ENCODE data around the gene GIPC2.

GIPC2 gene

DNA sequence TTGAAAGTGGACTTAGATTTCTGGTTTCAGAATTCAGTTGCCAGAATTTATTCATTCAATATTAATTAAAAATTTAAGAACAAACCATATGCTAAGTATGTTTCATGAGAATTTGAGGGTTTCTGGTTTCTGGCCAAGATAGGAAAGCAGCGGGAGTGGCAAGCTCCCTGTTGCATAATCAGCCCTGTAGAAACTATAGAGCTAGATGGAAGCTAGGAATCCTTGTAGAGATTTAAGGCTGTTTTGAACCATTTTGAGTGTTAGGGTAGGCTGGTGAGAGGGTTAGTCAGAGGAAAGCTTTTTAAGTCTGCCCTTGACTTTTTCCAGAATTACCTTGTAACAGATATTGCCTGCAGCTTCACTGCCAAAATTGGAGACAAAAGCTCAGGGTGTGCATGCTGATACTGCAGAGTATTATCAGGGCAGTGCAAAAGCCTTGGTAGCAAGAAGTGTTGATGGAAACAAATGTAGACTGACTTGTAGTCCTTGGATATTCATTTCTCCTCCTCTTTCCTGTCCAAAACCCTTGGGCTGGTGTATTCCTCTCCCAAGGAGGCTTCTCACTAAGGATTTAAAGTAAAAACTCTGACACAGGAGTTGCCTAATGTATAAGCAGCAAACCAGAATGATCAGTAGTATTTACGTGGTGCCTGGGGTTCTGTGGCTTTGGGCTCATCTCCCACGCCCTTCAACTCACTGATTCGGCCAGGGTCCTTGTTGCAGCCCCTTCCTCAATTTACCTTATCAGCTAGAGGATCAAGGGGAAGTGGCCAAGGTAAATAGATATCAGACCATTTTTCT lies 12.6 kb upstream of the GIPC2 start:
- Histone ChIP-seq H3K9me3 (no peaks in the 10 kb centered on the region), H3K4me3 (ENCODE audit: low read depth, low read length) (no peak overlapping the region), H3K27me3 (no peaks in the 10 kb centered on the region), H3K4me1 (no peaks in the 10 kb centered on the region), H3K36me3 (no peaks in the 10 kb centered on the region)
- DNase-seq = no peak
- TF ChIP-seq, protein P1, sequence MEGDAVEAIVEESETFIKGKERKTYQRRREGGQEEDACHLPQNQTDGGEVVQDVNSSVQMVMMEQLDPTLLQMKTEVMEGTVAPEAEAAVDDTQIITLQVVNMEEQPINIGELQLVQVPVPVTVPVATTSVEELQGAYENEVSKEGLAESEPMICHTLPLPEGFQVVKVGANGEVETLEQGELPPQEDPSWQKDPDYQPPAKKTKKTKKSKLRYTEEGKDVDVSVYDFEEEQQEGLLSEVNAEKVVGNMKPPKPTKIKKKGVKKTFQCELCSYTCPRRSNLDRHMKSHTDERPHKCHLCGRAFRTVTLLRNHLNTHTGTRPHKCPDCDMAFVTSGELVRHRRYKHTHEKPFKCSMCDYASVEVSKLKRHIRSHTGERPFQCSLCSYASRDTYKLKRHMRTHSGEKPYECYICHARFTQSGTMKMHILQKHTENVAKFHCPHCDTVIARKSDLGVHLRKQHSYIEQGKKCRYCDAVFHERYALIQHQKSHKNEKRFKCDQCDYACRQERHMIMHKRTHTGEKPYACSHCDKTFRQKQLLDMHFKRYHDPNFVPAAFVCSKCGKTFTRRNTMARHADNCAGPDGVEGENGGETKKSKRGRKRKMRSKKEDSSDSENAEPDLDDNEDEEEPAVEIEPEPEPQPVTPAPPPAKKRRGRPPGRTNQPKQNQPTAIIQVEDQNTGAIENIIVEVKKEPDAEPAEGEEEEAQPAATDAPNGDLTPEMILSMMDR (IDR thresholded peaks at IDR 0.05; ENCODE audit: low read depth, low read length) = no peak

DNA sequence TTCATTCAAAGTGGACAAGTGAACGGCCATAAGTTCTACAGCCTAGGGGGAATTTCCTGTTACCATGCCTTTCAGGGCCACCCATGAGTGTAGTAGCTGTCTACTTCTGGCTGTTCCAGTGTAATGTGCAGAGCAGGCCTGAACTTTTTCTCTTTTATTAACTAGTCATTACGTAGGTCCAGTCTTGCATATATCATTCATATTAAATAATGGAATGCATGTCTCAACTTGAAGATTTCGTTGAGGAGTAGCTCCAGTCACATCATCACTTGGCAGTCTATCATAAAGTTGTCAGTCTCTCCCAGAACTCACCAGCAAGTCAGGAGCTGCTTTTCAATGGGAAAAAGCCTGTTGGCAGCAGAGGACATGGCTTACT lies 12.0 kb upstream of the GIPC2 start:
- H3K27me3 ChIP-seq = no peaks in the 10 kb centered on the region
- no peaks in the 10 kb centered on the region for H3K9me3 ChIP-seq
- DNase-seq = no peak
- TF ChIP-seq, protein P1 (IDR thresholded peaks at IDR 0.05; ENCODE audit: low read depth, low read length) = no peak
- no peak overlapping the region for H3K4me3 ChIP-seq (ENCODE audit: low read depth, low read length)
- H3K36me3 ChIP-seq = no peaks in the 10 kb centered on the region
- H3K4me1 ChIP-seq = no peaks in the 10 kb centered on the region

DNA sequence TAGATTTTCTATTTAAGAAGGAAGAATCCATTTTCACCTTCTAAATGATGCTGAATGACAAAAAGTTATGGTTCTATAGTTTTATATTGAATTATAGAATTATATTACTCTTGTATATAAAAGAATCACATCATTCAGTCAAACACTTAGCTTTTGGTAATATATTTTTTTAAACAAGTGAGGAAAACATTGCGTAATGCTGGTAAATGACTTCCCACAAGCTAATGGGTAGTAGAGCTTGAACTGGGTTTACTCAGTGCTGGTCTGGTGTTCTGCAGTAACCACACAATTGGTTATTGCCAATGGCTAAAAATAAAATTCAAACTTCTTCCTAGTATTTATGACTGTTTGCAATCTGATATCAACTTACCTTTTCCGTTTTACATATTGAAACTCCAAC lies 10.6 kb upstream of the GIPC2 start:
- Histone ChIP-seq H3K36me3 (no peaks in the 10 kb centered on the region), H3K27me3 (no peaks in the 10 kb centered on the region), H3K4me3 (ENCODE audit: low read depth, low read length) (no peak overlapping the region), H3K4me1 (no peaks in the 10 kb centered on the region), H3K9me3 (no peaks in the 10 kb centered on the region)
- TF ChIP-seq, protein P1 (IDR thresholded peaks at IDR 0.05; ENCODE audit: low read depth, low read length) = no peak
- no peak for DNase-seq

DNA sequence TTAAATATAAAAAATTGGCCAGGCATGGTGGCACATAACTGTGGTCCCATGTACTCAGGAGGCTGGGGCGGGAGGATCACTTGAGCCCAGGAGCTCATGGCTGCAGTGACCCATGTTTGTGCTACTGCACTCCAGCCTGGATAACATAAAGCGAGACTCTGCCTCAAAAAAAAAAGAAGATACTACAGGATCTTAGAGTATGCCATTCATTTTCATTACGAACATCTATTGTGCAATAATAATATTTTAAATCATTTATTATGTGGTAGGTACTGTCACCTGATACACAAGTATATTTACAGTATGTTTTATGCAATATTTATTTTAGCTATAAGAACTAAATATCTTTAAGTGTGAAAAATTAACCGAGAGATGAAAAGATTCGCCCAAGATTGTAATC lies 9.3 kb upstream of the GIPC2 start:
- TF ChIP-seq, protein P1 (IDR thresholded peaks at IDR 0.05; ENCODE audit: low read depth, low read length) = no peak
- Histone ChIP-seq H3K4me1 (no peaks in the 10 kb centered on the region), H3K36me3 (no peaks in the 10 kb centered on the region), H3K9me3 (no peaks in the 10 kb centered on the region), H3K27me3 (no peaks in the 10 kb centered on the region), H3K4me3 (ENCODE audit: low read depth, low read length) (no peak overlapping the region)
- no peak for DNase-seq

DNA sequence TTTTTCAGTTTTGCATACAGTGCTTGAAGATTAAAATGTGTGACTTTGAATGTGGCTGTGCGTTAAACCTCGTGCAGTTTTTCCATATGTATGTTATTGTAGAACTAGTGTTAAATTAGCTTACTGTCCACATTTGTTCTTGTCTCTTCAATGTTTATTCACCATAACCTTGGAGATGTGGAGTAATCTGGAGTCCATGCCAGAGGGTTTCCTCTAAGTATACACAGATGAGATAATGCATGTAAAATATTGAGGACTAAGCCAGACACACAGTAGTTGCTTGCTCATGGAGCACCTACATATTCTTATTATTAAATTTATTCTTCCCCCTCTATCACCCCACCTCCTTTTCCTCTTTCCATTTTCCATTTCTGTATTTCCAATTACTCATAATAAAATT lies 7.7 kb upstream of the GIPC2 start:
- no peak for DNase-seq

DNA sequence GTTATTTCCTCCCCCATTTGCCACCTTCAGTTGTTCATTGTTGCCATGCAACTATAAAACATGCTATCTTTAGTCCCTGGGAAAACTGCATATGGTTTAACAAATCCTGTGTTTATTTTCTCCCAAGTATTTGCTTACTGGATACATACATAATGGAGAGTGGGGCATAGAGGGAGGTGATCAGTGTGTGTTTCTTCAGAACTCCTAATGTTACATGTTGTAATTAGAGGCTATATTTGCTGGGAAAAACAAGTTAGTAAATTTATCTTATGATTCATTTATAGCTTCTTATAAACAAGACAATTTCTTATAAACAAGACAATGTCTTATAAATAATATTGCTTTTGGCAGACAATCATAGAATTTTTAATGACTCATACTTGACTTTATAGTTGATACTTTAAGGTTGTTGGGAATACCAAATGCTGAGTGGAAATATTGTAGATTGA lies 7.3 kb upstream of the GIPC2 start:
- DNase-seq = no peak
- Histone ChIP-seq H3K36me3 (no peaks in the 10 kb centered on the region), H3K4me1 (no peaks in the 10 kb centered on the region), H3K9me3 (no peaks in the 10 kb centered on the region), H3K4me3 (ENCODE audit: low read depth, low read length) (no peak overlapping the region), H3K27me3 (no peaks in the 10 kb centered on the region)
- TF ChIP-seq, protein P1 (IDR thresholded peaks at IDR 0.05; ENCODE audit: low read depth, low read length) = no peak

More for the DNA sequence above, 7.7 kb upstream of the GIPC2 start:
- no peaks in the 10 kb centered on the region for H3K9me3 ChIP-seq
- H3K36me3 ChIP-seq = no peaks in the 10 kb centered on the region
- TF ChIP-seq, protein P1 (IDR thresholded peaks at IDR 0.05; ENCODE audit: low read depth, low read length) = no peak
- H3K4me1 ChIP-seq = no peaks in the 10 kb centered on the region
- H3K27me3 ChIP-seq = no peaks in the 10 kb centered on the region
- H3K4me3 ChIP-seq (ENCODE audit: low read depth, low read length) = no peak overlapping the region
